DMS79 (cell line): ENCODE results near the gene CCSER1.

ENCODE experiments used
- DNase-seq: peaks from one replicate; lab custom pipeline; 2025; lab: John Stamatoyannopoulos, UW

Gene CCSER1

DNA sequence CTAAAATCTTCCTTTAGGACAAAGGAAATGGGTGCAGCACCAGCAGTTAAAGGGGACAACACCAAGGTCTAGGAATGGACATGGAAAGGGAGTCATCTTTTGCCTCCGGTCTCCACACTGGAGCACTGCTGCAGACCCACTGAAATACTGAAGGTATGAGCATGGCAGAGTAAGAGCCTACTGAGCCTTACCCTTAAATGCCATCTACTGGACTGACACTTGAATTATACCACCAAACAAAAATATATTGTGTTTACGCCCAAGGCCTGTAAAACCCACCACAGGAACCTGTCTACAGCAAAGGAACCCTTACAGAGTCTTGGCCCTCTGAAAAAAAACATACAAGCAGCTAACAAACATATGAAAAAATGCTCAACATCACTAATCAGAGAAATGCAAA lies 443.4 kb downstream of the CCSER1 start:
- no peak for DNase-seq

DNA sequence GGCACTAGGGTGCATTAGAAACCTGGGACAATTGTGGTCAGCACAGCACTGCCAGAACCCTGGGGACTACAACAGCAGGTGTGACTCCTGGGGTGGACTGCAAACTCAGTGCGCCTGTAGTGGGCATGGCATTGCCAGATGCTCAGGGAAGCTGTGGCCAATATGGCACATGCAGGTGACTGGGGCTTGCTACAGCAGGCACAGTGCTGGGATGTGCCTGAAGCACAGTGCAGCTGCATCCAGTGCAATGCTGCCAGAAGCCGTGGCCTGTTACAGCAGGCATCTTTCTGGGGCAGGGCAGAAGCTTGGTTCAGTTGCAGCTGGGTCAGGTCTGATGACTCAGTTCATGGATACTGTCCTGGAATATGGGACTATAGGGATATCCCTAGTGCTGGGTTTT lies 445.8 kb downstream of the CCSER1 start:
- no peak for DNase-seq

DNA sequence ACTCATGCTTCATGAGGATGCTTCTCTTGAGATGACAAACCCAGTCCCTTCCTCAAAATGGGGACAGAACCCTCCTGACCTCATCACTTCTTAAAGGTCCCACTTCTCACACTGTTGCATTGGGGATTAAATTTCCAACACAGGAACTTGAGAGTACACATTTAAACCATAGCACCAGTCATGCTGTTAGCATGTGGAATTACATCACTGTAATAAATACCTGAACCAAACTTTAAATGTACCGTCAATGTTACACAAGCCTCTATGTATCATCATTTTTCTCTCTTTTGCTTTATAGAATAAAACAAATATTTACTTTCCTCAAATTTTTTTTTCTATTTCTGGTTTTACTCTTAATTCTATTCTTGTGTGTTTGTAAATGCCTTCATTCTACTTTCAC lies 448.2 kb downstream of the CCSER1 start:
- no peak for DNase-seq

DNA sequence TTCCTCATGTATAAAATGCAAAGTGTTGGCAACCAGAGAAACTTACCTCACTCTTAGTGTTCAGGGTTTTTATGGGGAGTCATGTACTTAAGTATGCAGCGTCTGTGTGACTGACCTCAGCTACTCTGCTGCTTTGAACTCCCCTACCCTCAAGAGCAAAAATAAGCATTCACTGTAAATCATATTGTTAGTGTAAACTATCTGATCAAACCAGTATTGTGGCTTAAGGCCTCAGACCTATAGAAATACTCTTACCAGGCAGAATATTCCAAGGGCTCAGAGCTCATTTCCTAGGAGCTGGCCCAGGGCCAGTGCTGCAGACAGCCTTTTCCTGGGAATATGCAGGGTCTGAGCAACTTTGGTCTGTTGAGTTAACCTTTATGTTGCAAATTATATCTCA lies 453.1 kb downstream of the CCSER1 start:
- no peak for DNase-seq

- no peak for DNase-seq
Measured at GRCh38 chr4:90582087-90582486, 454.9 kb downstream of the CCSER1 start.

GRCh38 chr4:90584051-90584450 lies 456.9 kb downstream of the CCSER1 start:
- no peak for DNase-seq

GRCh38 chr4:90585961-90586360 lies 458.8 kb downstream of the CCSER1 start:
- DNase-seq: no peak

GRCh38 chr4:90586799-90587198 lies 459.6 kb downstream of the CCSER1 start:
- no peak for DNase-seq

DNA sequence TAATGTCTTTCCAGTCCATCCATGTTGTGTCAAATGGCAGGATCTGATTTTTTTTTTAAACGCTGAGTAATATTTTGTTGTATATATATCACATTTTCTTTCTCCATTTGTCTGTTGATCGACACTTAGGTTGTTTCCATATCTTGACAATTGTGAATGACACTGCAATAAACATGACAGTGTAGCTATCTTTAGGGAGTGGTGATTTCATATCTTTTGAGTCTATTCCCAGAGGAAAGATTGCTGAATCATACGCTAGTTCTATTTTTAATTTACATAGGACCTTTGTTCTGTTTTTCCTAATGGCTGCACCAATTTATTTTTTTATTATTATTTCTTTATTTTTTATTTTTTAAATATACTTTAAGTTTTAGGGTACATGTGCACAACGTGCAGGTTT lies 470.7 kb downstream of the CCSER1 start:
- DNase-seq: no peak

DNA sequence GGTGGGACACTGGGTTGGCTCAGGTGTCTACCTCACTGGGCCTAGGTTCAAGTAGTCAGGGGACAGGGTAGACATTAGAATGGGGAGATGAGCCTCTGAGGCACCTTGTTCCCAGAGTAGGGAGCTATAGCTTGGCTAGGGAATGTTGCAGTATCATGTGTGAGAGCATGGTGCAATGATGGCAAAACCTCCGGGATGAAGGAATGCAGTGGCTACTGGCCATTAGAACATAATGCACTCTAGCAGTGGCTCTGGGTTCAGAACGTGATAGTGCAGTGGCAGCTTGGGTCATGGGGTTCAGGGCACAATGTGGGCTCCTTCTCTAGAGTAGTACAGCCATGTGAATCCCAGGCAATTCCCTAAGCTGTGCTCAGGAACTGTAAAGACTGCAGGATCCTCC lies 471.5 kb downstream of the CCSER1 start:
- no peak for DNase-seq

DNA sequence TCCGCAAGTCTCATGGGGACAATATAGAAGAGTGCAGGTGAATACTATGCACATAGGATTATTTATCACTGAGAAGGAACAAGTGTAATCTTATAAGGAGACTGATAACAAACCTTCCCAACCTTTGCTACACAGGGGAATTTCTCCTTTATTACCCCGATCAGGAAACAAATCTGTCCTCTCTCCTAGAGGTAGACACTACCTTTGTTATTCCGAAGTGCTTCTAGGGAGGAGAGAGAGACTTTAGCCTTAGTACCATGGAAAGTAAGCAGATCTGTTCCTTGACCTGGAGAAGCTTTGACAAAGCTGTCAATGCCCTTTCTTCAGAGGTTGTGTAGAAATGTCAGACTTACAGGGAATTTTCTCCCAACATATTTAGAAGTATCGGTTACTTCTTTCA lies 475.5 kb downstream of the CCSER1 start:
- DNase-seq: no peak

DNA sequence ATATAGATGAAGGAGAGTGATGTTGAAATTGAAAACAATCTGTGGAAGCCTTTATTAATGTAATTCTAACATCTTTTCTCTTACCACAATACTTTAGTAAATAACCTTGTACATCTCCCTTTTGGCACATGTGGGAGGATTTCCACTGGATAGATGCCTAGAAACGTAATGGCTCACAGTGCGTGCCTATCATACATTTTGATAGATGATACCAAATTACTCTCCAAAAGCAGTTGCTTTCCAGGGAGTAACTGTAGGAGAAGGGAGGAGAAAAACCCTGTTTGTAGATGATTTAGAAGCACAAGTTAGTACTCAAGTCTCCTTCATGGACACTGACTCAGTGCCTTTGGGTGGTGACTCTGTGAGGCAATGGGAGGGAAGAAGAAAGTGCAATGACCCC lies 476.3 kb downstream of the CCSER1 start:
- no peak for DNase-seq

GRCh38 chr4:90606781-90607180 lies 479.6 kb downstream of the CCSER1 start:
- no peak for DNase-seq

- no peak for DNase-seq
Measured at GRCh38 chr4:90614371-90614770, 487.2 kb downstream of the CCSER1 start.

- no peak for DNase-seq
Measured at GRCh38 chr4:90621080-90621479, 493.9 kb downstream of the CCSER1 start.

GRCh38 chr4:90624781-90625180 lies 497.6 kb downstream of the CCSER1 start:
- no peak for DNase-seq

DNA sequence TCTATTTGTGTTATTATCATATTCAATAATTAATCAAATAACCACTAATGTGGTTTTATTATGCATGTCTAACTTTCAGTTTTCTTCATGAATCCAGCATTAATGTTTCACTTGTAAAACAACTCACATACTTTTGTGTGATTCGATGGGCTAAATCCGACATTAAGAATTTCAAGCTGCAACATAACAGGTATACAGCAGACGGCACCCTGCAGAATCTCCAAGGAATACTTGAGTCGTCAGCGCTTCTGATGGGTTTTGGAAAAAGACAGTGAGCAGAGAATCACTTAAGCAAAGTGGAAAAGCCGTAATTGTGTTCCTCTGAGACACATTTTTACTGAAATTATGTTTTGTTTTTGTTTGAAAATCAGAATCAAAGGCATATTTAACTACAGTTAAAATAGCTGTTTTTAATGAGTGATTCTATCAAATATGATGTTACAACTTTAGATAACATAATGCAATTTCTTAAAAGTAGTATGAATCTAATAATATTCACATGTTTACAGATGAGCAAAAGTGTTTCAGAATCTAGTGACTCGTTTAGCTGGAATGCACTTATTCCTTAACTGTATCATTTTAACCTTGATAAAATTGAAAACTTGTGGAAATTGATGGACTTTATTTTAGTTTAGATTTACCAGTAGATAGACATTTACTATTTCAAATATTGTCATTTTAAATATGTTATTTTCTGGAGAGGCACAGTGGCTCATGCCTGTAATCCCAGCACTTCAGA lies 514.8 kb downstream of the CCSER1 start:
- no peak for DNase-seq

GRCh38 chr4:90643156-90643555 lies 516.0 kb downstream of the CCSER1 start:
- DNase-seq: no peak

- no peak for DNase-seq
Measured at GRCh38 chr4:90648311-90648710, 521.1 kb downstream of the CCSER1 start.

- DNase-seq: no peak
Measured at GRCh38 chr4:90648791-90649190, 521.6 kb downstream of the CCSER1 start.

- DNase-seq: no peak
Measured at GRCh38 chr4:90660672-90661071, 533.5 kb downstream of the CCSER1 start.

- DNase-seq: no peak
Measured at GRCh38 chr4:90670183-90670582, 543.0 kb downstream of the CCSER1 start.

- no peak for DNase-seq
Measured at GRCh38 chr4:90689739-90690138, 562.5 kb downstream of the CCSER1 start.

- no peak for DNase-seq
Measured at GRCh38 chr4:90695411-90695810, 568.2 kb downstream of the CCSER1 start.
